A549 (cell line): Measurements from ENCODE around the gene MTHFR.

Experiments used
- BHLHE40 ChIP-seq: IDR thresholded peaks from 2 replicates; pipeline ENCODE4 v1.6.1; 2012; ENCODE audit warnings: low read depth, low read length, inconsistent platforms
- EP300 ChIP-seq, 2 experiments: fragments of >200 bp; sonication (Bioruptor Twin); formaldehyde crosslinking; IDR thresholded peaks; 2 replicates in 1 of 2; 3 replicates in 1 of 2; pipeline ENCODE4 v1.6.1; 2016 to 2017
- KDM1A ChIP-seq: fragments of 200-600 bp; sonication (generic); IDR thresholded peaks from 2 replicates; pipeline ENCODE4 v1.6.1; 2016; ENCODE audit warnings: low read depth, mild to moderate bottlenecking
- POLR2AphosphoS2 ChIP-seq: conservative IDR thresholded peaks from 2 replicates; pipeline ENCODE4 v1.6.1; 2012; ENCODE audit warnings: low read length, improper control_type of control experiment, inconsistent platforms
- RFX5 ChIP-seq: fragments of 450-650 bp; IDR thresholded peaks from 2 replicates; pipeline ENCODE4 v1.7.1; 2014; ENCODE audit warnings: antibody characterized with exemption, mild to moderate bottlenecking, moderate library complexity
- ZFP36 ChIP-seq: fragments of 450-650 bp; IDR thresholded peaks from 2 replicates; pipeline ENCODE4 v1.6.1; 2014; ENCODE audit warnings: borderline replicate concordance; ENCODE audit not compliant: partially characterized antibody
- TF ChIP-seq, protein P1 (sequence below): IDR thresholded peaks from 2 replicates; pipeline ENCODE4 v1.6.1; 2012
- TF ChIP-seq, protein P2 (sequence below): fragments of >200 bp; sonication (Bioruptor Twin); formaldehyde crosslinking; IDR thresholded peaks from 3 replicates; pipeline ENCODE4 v1.5.1; 2016
- TF ChIP-seq, protein P3 (sequence below): IDR thresholded peaks from 2 replicates; pipeline ENCODE4 v1.6.1; 2012
- TF ChIP-seq, protein P4 (sequence below): fragments of 200-600 bp; sonication (generic); IDR thresholded peaks from 2 replicates; pipeline ENCODE4 v1.6.1; 2016; ENCODE audit warnings: antibody characterized with exemption, mild to moderate bottlenecking, moderate library complexity
- TF ChIP-seq, protein P5 (sequence below): fragments of 250-450 bp; sonication (Bioruptor Pico); IDR thresholded peaks from 2 replicates; pipeline ENCODE4 v1.5.0; 2020; ENCODE audit warnings: low read depth, mild to moderate bottlenecking, moderate library complexity

DNA sequence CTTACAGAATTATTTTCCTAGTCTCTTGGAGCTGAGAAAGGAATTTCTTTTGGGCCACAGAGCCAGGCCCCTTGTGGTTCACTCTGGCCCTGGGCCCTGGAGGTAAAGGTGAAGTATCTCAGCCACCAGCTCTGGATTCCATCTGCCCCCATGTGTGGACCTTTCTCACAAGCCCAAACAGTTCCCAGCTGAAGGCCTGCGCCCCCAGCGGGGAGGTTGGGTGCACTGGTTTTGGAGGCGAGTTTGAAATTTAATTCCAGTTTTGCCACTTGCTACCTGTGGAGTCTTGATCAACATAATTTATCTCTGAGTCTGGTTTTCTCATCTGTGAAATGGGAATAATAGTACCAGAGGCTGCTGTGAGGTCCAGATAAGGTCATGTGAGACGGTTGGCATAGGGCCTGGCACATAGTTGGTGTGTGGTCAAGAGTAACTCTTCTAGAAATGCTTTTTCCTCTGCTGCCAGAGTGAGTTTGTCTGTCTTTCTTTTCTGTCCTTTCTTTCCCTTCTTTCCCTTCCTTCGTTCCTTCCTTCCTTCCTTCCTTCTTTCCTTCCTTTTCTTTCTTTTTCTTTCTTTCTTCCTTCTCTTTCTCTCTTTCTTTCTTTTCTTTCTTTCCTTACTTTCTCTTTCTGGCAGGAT, 63.7 kb downstream of the MTHFR start:
- no peak for TF ChIP-seq EP300 (IDR thresholded peaks at IDR 0.05)
- TF ChIP-seq, protein P1, sequence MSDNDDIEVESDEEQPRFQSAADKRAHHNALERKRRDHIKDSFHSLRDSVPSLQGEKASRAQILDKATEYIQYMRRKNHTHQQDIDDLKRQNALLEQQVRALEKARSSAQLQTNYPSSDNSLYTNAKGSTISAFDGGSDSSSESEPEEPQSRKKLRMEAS: no peak
- TF ChIP-seq, protein P2, sequence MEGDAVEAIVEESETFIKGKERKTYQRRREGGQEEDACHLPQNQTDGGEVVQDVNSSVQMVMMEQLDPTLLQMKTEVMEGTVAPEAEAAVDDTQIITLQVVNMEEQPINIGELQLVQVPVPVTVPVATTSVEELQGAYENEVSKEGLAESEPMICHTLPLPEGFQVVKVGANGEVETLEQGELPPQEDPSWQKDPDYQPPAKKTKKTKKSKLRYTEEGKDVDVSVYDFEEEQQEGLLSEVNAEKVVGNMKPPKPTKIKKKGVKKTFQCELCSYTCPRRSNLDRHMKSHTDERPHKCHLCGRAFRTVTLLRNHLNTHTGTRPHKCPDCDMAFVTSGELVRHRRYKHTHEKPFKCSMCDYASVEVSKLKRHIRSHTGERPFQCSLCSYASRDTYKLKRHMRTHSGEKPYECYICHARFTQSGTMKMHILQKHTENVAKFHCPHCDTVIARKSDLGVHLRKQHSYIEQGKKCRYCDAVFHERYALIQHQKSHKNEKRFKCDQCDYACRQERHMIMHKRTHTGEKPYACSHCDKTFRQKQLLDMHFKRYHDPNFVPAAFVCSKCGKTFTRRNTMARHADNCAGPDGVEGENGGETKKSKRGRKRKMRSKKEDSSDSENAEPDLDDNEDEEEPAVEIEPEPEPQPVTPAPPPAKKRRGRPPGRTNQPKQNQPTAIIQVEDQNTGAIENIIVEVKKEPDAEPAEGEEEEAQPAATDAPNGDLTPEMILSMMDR: no peak
- no peak for TF ChIP-seq BHLHE40
- no peak for TF ChIP-seq POLR2AphosphoS2
- no peak for TF ChIP-seq KDM1A
- no peak for TF ChIP-seq RFX5
- TF ChIP-seq, protein P3, sequence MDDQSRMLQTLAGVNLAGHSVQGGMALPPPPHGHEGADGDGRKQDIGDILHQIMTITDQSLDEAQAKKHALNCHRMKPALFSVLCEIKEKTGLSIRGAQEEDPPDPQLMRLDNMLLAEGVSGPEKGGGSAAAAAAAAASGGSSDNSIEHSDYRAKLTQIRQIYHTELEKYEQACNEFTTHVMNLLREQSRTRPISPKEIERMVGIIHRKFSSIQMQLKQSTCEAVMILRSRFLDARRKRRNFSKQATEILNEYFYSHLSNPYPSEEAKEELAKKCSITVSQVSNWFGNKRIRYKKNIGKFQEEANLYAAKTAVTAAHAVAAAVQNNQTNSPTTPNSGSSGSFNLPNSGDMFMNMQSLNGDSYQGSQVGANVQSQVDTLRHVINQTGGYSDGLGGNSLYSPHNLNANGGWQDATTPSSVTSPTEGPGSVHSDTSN: no peak
- TF ChIP-seq, protein P4, sequence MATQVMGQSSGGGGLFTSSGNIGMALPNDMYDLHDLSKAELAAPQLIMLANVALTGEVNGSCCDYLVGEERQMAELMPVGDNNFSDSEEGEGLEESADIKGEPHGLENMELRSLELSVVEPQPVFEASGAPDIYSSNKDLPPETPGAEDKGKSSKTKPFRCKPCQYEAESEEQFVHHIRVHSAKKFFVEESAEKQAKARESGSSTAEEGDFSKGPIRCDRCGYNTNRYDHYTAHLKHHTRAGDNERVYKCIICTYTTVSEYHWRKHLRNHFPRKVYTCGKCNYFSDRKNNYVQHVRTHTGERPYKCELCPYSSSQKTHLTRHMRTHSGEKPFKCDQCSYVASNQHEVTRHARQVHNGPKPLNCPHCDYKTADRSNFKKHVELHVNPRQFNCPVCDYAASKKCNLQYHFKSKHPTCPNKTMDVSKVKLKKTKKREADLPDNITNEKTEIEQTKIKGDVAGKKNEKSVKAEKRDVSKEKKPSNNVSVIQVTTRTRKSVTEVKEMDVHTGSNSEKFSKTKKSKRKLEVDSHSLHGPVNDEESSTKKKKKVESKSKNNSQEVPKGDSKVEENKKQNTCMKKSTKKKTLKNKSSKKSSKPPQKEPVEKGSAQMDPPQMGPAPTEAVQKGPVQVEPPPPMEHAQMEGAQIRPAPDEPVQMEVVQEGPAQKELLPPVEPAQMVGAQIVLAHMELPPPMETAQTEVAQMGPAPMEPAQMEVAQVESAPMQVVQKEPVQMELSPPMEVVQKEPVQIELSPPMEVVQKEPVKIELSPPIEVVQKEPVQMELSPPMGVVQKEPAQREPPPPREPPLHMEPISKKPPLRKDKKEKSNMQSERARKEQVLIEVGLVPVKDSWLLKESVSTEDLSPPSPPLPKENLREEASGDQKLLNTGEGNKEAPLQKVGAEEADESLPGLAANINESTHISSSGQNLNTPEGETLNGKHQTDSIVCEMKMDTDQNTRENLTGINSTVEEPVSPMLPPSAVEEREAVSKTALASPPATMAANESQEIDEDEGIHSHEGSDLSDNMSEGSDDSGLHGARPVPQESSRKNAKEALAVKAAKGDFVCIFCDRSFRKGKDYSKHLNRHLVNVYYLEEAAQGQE: no peak
- TF ChIP-seq ZFP36: no peak
- TF ChIP-seq, protein P5, sequence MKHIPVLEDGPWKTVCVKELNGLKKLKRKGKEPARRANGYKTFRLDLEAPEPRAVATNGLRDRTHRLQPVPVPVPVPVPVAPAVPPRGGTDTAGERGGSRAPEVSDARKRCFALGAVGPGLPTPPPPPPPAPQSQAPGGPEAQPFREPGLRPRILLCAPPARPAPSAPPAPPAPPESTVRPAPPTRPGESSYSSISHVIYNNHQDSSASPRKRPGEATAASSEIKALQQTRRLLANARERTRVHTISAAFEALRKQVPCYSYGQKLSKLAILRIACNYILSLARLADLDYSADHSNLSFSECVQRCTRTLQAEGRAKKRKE (CRISPR knock-in tag): no peak
